GM20000 (cell line): Measurements from ENCODE around the gene AUH.
A peak's percentile ranks its signal among the peaks of the same experiment; 100 is the strongest.

ENCODE experiments used
- DNase-seq: peaks from one replicate; pipeline ENCODE4 v3.0.0; 2012; ENCODE audit warnings: low spot score
- TF ChIP-seq, protein P1 (sequence below): IDR thresholded peaks from 2 replicates; pipeline ENCODE4 v1.5.1; 2012; ENCODE audit warnings: mild to moderate bottlenecking, control low read depth; ENCODE audit errors: extremely low read depth, missing control alignments

AUH gene

DNA sequence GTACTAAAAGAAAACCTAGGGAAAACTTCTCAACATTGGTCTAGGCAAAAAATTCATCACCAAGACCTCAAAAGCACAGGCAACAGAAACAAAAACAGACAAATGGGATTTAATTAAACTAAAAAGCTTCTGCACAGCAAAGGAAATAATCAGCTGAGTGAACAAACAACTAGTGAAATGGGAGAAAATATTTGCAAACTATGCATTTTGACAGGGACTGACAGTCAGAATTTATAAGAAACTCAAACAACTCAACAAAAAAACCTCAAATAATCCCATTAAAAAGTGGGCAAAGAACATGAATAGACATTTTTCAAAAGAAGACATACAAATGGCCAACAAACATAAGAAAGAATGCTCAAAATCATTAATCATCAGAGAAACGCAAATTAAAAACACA, 189.4 kb downstream of the AUH start:
- DNase-seq, result no peak
- TF ChIP-seq, protein P1, sequence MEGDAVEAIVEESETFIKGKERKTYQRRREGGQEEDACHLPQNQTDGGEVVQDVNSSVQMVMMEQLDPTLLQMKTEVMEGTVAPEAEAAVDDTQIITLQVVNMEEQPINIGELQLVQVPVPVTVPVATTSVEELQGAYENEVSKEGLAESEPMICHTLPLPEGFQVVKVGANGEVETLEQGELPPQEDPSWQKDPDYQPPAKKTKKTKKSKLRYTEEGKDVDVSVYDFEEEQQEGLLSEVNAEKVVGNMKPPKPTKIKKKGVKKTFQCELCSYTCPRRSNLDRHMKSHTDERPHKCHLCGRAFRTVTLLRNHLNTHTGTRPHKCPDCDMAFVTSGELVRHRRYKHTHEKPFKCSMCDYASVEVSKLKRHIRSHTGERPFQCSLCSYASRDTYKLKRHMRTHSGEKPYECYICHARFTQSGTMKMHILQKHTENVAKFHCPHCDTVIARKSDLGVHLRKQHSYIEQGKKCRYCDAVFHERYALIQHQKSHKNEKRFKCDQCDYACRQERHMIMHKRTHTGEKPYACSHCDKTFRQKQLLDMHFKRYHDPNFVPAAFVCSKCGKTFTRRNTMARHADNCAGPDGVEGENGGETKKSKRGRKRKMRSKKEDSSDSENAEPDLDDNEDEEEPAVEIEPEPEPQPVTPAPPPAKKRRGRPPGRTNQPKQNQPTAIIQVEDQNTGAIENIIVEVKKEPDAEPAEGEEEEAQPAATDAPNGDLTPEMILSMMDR, result no peak

DNA sequence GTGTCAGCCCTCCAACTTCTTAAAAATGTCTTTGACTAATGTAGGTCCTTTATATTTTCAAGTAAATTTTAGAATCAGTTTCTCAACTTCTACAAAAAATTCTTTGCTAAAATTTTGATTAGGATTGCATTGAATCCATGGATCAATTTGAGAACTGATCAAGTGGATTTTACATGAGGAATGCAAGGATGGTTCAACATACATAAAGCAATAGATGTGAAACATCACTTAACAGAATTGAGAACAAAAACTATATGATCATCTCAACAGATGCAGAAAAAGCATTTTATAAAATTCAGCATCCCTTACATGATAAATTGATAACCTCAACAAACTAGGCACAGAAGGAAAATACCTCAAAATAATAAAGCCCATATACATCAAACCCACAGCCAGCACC, 190.8 kb downstream of the AUH start:
- TF ChIP-seq, protein P1, result no peak

DNA sequence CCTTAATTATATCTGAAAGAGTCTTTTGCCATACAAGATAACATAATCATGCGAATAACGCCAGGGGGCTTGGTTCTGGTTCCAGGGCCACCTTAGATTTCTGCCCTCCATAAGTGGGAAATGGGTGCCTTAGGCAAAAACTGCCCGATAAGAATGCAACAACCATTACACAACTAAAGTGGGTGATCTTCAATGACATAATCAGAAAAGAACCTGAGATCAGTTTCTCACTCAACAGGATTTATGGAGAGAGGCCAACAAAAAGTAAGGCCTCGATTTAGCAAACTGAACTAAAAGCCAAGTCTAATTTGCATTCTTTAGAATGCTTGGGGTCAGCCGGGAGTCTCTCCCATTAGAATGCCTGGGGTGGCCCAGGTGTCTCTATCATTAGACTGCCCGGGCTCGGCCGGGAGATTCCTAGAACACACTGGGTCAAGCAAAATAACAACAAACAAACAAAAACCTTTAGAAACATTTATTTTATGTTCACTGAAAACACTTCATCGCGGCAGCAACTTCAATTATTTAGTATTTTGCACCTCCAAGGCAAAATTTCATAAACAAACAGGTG, 194.8 kb downstream of the AUH start:
- TF ChIP-seq, protein P1, result no peak

More for the DNA sequence above, 190.8 kb downstream of the AUH start:
- DNase-seq, result no peak

DNA sequence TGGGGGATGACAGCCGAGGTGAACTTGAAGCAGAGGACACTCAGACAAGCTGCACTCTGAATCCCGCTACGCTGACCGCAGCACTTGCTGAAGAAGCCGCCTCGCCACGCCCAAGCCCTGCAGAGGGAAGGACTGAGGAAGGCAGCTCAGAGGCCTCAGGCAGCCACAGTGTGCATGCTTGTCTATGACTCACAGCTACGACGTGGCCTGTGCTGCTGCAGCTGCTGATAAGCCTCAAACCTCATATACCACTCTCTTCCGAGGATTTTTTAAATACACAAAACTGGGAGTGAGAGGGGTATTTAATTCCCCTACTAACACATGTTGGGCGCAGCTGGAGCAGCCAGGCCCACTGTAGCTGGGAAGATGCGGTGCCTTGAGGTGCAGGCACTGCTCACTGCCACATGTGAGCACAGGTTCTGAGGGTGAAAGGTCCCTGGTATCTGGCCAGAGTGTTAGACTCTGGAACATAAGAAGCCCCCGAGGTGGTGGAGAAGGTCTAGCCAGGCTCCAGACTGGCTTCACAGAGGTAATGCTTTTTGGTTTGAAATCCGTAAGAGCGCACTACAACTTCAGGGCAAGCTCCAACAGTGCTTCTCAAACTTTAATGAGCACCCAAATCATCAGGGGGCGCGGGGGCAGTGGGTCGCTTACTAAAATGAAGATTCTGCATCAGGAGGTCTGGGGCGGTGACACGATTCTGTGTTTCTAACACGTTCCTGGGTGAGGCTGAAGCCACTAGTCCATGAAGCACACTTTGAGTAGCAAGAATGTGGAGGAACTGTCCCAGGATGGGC, 196.8 kb downstream of the AUH start:
- TF ChIP-seq, protein P1, result no peak

More for the DNA sequence above, 194.8 kb downstream of the AUH start:
- DNase-seq, result no peak

More for the DNA sequence above, 196.8 kb downstream of the AUH start:
- peak; percentile 55 for DNase-seq
